CD4-positive, alpha-beta T cell treated with Interleukin-15 for 1 hour (primary cell): ENCODE measurements around the gene BCCIP.

Experiments used
- DNase-seq: peaks from one replicate; pipeline ENCODE4 v3.0.0-alpha.2; 2020

Gene BCCIP

DNA sequence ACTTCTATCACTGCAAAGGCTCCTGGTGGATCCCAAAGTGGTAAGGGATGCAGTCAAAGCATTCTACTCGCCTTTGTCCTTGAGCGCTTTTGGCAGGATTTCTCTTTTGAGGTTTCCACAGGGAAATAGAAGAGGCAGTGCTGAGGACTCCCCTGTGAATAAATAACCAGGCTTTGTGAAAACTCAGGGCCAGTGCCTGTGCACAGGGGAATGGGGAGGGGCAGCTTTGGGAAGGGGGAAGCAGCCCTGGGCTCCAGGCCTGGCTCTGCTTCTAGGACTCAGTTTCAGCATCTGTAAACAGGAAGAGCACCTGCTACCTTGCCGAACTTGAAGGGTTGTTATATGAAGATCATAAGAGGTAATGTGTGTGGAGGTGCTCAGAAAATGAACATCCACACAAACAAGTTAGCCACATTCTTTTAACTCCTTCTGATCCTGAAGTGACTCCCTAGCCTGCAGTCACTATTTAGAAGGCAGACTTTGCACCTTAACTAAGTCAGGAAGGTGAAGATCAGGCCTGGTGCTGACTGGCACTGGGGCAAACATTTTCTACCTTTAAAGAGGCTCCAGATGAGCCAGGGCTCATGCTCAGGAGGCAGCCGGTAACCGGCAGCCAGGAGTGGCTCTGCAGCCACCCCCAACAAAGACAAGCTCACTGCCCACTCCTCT is 25.2 kb upstream of the BCCIP start:
- no peak for DNase-seq

DNA sequence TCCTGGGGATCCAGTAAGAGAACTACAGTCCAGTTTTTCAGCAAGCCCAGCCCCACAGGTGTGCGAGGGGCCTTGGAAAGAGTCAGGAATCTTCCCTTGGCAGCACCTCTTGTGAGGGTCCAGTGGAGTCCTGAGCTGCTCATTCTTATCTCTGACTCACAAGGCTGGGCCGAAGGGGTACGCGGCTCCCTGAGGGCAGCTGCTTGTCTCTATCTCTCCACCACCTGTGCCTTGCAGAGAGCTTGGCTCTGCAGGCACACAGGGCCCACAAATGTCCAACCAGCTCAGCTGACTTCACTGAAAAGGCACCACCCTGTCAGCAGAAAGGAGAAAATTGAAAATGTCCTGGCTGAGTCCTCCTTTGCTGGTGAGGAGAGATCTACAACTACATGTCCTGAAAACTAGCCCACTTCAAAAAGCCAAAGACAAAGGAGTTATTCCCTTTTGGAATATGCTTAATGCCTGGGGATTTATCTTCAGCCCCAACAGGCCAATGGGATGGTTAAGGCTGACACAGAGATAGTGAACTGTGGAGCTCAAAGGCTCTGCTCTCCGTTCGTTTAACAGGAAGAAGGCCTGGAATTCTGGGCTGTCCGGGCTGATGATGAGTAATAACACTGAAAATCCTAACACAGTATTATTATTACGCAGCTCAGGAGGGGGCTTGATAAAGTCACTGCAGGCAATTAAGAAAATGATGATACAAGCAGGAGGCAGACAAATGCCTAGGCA is 23.7 kb upstream of the BCCIP start:
- DNase-seq = no peak

DNA sequence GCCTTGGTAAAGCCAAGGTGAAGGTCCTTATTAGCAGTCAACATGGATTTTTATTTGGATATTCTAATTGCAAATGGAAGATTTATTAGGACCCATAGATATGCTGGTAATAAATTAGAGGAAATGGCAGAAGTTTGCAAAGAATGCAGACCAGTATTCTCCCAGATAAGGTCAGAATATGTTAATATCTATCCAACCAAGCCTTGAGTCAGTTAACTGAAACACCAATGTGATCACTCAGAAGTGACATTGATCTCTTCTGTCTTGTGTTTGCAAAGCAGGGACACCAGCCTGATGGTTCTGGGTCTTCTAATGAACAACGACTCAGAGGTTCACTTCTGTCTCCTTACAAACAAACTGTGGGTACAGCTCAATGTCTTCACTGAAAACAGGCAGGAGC is 21.8 kb upstream of the BCCIP start:
- DNase-seq = no peak

DNA sequence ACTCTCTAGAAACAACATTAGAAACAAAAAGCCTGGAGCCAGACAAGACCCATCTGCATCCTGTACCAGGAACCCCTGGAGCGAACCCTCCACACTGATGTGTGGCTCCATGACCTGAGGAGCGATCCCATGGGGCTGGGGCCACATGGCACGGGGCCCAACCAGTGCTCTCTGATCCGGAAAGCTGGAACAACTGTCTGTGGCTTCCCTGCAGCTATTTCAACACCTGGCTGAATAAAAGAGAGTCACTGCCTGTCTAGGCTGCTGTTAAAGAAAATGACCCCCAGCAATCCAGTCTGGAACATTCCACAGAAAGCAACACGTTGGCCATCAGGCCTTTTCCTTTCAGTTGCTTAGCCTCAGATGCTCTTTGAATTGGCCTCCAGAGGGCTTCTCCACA is 21.2 kb upstream of the BCCIP start:
- no peak for DNase-seq

DNA sequence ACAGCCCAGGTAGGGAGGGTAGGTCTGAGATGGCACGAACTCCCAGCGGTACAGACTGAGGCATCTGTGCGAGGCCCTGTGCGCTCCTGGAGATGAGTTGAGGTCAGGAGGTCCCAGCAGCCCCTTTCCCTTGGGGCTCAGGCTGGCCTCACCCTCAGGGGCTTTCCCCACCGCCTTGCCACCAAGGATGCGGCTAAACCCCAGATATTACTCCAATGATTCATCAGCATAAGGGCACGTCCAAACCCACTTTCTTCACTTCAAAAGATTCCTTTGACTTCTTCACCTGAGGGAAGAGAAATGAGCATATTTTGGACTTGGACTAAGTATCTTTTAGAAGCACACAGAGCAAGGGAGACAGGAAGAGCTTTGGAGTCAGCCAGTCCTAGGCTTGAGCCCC is 20.6 kb upstream of the BCCIP start:
- DNase-seq = no peak

DNA sequence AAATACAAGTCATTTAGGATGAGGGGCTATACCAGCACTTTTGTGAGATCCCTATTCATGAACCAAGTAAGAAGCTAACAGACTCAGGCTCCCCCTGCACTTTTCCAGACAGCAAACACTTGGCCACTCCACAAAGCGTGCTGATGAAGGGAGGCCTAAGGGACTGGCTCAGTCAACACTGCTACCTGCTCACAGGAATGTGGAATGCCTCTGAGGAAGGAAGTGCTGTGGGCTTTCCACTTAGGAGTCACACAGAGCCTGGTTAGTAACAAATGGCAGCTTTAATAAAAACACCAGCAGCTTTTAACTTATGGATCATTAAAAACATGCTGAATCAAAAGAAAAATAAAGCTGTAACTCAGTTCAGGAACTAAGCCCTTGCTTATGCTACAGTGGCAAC is 15.3 kb upstream of the BCCIP start:
- DNase-seq = no peak

DNA sequence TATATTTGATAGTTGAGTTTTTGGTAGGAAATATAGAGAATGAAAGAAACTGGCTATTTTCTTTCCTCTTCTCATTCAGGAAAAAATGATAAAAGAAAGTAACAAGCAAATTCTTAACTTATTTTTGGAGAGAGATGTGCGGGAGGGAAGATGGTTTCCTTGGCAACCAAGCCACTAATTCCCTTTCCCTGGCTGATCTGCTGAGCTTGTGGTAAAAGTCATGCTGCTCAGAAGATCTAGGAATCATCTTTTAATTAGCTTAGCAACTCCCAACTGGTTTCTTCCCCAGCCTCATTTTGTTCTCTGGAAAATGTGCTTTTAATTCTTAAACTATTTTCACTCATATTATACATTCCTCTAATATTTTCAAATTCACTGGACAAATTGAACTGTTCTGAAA is 12.1 kb upstream of the BCCIP start:
- no peak for DNase-seq

DNA sequence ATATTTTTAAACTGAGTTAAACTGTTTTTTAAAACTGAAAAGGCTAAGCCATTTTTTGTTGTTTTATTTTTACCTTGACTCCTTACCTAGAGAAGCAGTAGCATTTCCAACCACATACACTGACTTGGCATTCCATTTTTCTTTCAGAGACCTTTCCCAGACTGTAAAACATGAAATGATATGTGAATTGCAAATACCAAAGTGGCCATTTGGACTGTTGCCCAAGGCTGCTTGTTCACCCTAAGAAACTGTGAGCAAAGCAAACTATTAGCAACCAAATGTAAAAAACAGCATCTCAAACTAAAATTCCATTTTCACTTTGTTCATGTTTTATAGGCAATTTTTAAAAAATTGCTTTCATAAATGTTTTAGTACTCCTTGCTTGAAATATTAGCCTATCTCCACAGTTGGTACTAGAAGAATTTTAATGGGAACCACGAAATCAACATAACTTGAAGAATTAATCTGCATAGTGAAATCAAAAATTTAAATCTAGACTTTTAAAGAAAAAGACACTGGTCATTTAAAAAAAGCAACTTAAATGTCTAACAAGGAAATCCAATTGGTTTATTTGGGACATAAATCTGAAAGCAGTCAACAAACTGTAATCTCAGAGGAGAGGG is 11.1 kb upstream of the BCCIP start:
- DNase-seq = no peak

DNA sequence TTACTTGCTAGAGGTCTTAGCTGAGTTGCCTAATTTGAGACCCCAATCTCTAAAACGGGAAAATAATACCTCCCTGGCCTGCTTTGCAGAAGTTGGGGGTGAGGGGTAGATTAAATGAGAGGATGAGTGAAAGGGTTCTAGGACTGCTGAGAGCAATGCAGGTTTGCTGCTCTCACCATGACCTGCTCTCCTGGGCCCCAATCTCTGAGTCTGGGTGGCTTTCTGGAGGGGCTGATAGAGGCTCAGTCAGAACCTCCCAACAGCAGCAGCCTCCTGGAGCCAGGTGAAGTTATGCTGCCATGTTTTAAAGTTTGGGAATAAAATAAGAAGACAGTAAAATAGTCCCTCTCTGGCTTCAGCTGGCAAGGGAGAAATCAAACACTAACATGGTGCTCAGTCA is 7.6 kb upstream of the BCCIP start:
- no peak for DNase-seq

DNA sequence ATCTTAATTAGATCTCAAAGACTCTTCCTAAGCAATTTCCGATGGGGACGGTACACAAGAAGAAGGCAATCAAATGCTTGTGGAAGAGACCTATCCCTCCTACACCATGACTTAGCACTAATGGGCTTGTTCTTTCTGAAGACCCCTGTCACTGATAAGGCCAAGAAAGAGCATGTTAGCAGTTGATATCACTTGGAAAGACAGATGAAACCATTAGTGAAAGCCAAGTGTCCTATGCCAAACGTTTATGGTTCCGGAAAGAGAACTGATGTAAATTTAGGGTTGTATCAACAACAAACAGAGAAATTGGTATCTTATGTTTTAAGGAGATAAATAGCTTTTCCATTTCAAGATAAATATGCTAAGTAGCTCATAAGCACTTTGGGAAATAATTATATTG is 6.8 kb upstream of the BCCIP start:
- no peak for DNase-seq

DNA sequence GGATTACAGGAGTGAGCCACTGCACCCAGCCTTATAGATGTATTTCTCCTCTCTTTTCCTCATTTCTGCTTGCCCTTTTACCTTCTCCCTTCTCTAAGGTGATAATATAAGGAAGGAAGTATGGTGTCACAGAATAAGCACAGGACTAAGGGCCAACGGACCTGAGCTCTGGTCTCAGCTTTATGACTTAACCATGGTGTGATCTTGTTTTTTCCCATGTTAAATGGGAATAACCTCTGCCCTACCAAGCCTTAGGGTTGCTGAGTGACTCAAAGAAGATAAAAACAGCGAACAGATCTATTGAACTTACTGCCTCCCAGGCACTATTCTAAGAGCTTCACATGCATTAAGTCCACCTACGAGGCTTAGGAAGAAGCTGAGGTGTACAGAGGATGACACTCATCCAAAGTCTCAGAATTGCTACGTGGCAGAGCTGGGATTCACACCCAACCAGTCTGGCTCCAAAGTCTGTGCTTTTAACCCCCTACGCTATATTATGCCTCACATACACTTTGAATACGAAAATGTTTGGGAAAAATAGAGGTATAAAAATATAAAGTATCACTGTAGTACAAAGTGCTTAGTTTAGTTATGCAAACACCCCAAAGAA is 5.9 kb upstream of the BCCIP start:
- DNase-seq = no peak

DNA sequence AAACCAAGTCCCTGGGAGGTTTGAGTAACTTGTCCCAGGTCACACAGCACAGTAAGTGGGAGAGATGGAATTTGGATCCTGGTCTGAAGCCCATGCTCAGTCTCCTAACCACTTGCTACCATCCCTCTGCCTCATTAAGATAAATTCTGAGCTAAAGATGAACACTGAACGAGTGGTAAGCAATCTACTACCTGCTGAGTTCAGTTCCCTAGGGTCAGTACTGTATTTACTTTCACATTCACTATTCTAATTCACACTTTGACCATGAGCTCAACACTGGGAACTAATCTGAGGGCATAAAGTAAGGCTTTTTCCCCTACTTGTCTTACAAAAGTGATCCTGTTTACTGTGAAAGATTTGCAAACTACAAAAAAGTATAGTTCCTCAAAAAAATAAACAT is 2.6 kb upstream of the BCCIP start:
- no peak for DNase-seq

DNA sequence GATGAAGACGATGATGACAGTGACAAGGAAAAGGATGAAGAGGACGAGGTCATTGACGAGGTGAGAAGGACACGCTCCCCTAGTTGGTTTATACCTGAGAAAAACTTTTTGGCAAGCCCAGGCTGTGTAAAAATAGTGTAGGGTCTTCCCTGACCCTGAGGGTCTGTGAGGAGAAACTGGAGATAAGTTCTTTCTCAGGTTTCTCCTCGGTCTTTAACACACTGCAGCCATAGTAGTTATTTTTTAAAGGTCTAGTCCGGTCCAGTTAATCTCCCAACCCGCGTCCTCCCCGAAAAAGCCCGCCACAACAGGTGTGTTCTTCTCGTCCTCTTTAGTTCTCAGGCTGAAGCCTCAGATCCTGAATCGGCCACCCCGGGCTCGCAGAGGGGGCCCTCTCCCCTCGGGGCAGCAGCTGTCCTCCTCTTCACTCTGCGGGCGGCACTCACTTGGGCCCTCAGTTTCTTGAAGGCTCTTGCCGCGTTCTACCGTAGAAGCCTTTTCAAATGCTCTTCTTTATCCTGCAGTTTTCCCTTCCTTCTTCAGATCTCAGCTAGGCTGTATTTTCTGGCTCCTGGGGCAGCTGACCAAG is 411 bp downstream of the BCCIP start:
- no peak for DNase-seq

DNA sequence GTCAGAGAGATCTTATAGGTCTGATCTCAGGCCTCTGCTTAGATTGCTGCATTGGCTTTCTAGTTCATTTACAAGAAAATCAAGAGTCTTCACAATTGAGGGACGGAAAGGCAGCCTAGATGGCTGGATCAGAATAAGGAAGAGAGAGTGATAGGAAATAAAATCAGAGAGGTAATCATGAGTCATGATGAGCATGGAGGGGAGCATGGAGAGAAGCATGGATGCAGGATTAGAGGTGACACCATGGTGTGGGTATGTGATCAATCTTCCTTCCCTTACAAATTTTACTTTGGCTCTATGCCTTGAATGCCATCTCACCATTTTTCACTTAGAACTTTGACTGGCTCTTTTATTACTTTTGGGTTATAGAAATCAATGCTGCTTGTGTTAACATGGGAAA is 1.4 kb downstream of the BCCIP start:
- DNase-seq = no peak

DNA sequence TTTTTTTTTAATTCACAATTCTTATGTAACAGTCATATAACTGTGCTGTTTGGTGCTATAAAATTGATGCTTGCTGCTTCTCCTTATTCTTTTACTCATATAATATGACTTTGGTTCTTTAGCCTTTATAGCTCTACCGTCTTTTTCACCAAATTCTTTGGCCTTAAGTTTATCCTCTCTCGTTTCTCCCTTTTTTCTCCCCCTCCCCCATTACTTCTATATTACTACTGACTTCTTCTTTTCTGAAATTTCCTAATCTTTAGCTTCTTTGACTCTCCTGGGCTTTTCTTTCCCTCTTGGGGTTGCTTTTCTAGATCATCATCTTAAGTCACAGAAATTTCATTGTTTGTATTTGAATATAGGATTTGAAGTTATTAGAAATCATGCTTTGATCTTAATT is 3.8 kb downstream of the BCCIP start:
- DNase-seq = no peak

DNA sequence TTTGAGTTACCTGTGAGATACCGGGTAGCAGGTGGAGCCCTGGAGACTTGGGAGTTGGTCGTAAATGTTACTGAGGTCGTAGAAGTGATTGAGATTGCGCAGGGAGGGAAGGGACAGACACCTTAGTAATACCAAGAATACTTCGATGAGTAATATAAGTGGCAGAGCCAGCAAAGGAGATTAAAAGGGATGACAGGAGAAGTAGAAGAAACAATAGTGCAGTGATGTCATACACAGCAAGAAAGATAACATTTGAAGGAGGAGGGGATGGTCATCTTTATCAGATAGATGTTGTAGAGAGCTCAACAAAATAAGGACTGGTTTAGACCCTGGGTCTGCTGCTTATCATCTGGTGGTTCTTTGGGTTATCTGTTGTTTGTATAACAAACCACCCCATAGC is 5.0 kb downstream of the BCCIP start:
- no peak for DNase-seq

DNA sequence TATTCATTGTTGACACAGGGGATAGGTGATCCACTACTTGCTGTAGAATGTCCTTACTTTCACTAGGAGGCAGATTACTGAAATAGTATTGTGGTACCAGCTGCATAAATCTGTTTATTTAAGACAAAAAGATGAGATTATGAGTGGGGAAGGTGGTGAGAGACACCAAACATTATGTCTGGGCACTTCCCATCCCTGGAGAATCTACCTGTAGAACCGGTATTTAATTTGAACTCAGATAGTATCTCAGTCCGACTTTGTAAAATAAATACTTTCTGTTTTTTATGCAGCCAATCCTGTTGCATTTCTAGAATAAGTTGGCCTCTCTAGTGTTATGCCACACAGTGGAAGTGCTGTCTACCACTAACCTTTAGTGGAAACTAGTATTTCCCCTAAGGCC is 13.4 kb downstream of the BCCIP start:
- DNase-seq = no peak

DNA sequence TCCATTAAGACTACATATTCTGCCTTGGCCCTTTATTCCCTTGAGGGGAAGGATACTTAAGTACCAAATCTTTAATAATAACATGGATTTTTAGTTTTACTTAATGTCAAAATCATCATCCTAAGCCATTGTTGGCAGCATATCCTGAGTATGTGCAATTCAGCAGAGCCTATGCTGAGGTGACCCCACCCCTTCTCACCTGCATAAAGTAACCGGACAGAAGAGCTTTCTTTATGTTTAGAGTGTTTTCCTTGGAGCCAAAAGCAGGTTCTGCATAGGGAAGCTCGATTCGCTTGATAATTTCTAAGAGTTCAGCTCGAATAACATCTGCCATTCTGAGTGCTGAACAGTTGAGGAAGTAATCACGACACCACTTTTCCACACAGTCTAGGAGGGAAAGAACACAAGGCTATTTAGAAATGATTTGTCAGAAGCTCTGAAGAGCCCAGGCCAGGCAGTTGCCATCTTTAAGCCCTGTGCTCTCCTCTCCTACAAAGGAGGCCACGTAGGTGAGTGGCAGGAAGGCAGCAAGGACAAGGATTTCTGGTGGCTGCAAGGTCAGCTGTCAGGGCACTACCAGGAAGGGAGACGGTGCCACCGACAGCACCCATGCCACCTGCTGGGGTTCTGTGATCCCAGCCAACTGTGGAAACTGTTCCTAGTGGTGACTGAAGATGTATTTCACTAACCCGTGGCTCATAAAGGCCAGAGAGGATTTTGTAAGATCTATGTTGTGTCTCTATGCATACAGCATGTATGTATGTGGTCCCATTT is 15.6 kb downstream of the BCCIP start:
- no peak for DNase-seq

DNA sequence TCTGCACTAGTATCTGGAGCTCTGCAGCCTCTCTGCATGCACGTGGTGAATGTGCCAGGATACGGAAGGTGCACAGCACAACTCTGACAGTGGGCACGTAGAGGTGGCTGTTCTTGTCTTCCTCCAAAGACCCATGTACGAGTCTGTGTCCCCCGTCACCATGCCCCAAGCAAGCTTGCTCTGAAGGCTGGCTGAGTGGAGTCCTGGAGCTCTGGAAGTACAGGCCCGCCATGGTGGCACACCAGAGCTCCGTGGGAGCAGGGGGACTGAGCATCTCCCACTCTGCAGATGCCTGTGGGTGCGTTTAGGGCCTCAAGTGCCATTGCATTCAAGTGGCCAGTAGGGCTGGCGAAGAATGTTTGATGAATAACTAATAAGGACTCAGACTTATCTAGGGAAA is 17.1 kb downstream of the BCCIP start:
- no peak for DNase-seq

DNA sequence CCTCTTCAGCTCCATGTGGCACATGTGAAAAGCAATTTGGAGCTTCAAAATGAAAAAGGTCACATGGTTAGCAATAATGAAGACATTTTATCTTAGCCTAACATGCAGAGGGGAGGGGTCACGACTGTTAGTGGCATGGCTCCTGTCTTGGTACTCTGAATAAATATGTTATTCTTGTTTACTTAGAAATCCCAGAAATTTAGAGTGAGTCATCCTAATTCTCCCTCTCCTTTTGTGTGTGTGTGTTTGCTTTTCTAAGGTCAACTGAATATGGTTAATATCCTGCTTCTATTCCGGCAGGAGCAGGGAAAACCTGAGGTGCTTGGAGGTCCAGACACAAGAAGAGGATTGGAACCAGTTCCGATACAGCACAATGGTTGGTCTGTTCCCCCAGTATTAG is 17.6 kb downstream of the BCCIP start:
- no peak for DNase-seq

DNA sequence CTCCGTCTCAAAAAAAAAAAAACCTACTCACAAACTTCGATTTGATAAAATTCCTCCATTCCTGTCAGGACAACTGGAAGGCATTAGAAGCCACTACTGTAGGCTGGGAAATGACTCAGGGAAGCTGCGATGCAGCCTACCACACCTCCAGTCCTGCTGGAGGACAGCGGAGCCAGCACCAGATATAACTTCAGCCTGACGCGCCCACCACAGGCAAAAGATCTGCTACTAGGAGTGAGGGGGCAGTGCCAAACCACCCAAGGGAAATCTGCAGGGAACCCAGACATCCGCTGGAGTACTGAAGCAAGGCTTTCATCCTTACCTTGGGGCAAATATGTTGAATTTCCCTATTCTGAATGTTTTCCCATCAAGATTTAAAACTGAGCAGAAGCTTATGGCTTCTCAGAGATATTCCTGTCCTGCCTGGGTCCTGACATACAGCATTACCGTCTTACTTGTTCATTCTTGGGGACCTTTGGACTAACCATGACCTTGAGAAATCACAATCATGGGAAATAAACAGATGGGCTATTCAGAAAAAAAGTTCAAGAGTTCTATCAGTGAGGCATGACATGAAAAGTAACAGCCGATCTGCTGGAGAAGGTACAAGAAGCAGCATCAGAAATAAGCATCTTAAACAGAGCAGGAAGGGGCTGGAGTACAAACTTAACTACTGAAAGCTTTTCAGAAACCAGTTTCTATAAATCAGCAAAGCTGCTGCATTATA is 20.4 kb downstream of the BCCIP start:
- DNase-seq = no peak

DNA sequence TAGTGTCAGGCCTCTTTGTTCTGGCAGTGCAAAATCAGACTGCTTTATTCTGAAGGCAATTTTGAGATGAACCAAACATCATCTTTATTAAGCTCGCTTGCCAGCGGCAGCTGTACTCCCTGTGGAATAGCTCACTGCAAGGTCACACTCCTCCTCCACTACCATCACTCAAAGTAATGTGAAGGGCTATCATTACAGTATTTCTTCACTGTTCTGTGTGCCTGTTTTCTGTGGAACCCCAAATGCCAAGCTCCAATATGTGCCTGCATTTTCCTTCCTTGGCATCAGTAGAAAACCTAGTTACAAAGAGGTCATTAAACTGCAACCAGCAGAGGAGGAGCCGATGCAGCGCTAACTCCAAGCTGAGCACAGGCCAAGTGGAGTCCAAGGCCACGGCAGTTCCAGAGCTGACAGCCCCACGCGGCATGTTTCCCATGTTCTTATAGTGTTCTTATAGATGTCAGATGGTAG is 21.4 kb downstream of the BCCIP start:
- no peak for DNase-seq
